ENCODE results near the gene BIRC5.

BIRC5 gene

DNA sequence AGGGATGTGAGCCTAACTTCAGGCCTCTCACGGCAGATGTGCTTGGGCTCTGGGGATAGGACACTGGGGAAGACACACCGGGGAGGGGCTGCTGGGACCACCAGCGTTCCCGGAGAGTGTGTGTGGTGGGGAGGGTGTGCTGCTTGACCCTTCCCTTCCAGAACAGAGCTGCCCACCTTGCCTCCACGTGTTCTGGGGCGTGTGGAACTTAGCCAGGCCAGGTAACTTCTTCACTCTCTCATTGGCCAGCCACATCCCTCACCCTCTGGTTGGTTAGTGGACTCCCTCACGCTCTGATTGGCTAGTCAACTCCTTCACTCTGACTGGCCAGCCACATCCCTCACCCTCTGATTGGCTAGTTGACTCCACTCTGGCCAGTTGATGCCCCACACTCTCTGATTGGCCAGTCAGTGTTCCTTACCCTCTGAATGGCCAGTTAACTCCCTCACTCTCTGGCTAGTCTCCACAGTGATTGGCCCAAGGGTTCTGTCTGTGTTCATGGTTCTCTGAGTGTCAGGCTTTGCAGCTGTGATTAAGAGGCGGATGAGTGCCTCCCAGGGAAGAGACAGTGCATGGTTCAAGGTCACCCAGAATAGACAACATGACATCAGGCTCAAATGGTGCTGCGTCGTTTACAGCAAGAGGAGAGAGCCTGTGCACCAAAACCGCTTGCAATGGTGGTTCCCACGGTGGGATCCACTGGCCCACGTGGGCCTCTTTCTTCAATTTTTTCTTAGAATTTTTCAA lies 27.4 kb downstream of the BIRC5 start:
- no peak overlapping the region for H3K4me3 ChIP-seq (ENCODE audit: low read depth, low read length)
- TF ChIP-seq, protein P1, sequence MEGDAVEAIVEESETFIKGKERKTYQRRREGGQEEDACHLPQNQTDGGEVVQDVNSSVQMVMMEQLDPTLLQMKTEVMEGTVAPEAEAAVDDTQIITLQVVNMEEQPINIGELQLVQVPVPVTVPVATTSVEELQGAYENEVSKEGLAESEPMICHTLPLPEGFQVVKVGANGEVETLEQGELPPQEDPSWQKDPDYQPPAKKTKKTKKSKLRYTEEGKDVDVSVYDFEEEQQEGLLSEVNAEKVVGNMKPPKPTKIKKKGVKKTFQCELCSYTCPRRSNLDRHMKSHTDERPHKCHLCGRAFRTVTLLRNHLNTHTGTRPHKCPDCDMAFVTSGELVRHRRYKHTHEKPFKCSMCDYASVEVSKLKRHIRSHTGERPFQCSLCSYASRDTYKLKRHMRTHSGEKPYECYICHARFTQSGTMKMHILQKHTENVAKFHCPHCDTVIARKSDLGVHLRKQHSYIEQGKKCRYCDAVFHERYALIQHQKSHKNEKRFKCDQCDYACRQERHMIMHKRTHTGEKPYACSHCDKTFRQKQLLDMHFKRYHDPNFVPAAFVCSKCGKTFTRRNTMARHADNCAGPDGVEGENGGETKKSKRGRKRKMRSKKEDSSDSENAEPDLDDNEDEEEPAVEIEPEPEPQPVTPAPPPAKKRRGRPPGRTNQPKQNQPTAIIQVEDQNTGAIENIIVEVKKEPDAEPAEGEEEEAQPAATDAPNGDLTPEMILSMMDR (IDR thresholded peaks at IDR 0.05; ENCODE audit: borderline replicate concordance, insufficient read depth, low read depth, low read length) = no peak

DNA sequence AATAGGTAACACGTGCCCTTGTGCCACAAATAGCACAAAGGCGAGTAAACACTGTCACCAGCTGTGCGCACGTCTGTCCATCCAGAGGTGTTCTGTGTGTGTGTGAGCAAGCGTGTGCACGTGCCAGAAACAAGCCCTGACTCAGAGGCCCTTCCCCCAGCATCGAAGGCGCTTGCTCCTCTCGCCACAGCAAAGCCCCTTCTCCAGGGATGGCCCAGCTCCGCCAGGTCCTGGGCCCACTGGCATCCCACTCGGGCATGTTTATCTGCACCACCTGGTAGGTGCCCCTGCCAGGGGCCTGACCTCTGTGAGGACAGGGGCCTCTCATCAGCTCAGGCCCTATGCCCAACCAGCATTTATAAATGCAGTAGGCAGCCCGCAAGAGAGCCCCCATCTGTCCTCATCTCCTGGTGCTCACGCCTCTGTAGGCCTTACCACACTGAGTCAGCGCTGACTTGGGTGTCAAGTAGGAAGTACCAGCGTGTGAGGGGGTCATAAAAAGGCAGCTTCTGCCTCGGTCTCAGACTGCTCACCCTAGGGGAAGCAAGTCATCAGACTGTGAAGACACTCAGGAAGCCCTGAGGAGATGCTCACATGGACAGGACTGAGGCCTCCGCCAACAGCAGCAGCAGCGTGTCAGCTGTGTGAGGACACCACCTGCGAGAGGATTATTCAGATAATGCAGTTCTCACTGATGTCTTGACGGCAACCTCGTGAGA lies 28.1 kb downstream of the BIRC5 start:
- no peak overlapping the region for H3K4me3 ChIP-seq (ENCODE audit: low read depth, low read length)
- TF ChIP-seq, protein P1 (IDR thresholded peaks at IDR 0.05; ENCODE audit: borderline replicate concordance, insufficient read depth, low read depth, low read length) = no peak

DNA sequence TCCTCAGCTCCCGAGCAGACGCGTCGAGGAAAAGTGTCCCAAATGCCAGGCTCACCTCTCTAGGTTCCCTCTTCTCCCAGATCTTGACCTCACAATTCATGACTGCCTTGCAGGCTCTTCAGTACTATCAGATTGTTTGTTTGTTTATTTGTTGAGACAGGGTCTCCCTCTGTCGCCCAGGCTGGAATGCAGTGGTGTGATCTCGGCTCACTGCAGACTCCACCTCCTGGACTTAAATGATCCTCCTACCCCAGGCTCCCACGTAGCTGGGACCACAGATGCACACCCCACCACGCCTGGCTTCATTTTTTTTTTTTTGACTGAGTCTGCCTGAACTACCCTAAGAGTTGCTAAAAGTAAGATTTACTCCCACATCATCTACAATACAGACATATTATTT lies 33.3 kb downstream of the BIRC5 start:
- H3K4me3 ChIP-seq (ENCODE audit: low read depth, low read length) = no peak overlapping the region
- TF ChIP-seq, protein P1 (IDR thresholded peaks at IDR 0.05; ENCODE audit: borderline replicate concordance, insufficient read depth, low read depth, low read length) = no peak

DNA sequence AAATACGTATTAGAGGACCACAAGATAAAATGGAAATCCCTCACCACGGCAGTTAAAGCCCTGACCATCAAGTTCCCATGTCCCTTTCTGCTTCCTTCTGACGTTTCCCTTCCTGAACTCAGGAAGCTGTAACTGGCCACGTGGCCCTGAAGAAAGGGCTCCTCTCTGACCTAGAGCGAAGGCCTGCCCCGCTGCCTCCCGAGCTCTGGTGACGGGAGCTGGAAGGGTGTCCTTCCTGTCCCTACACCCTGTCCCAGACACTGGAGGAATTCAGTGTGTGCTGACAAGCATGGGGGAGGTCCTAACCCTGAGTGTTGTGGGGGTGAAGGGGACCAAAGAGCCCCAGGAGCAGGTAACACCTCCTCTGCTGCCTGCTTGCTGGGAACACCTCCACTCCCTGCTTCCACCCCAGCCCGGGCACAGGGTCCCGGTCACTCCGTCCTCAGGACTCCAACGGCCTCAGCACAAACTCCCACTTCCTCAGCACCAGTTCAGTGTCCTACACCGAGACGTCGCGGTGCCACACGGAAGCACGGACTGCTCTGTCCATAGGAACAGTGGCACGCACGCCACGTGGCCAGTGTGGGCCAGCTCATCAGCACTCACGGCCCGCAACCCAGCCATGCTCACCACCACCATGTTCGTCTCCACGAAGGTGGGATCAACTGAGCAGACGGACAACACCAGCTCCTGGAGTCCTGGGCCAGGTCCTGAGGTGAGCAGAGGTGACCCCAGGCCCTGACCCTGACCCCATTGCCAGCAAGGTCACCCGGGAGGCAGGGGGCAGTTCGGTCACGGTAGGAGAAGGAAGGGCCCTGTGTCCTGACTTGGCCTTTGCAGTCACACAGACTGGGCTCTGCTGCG lies 34.2 kb downstream of the BIRC5 start:
- H3K4me3 ChIP-seq (ENCODE audit: low read depth, low read length) = no peak overlapping the region
- TF ChIP-seq, protein P1 (IDR thresholded peaks at IDR 0.05; ENCODE audit: borderline replicate concordance, insufficient read depth, low read depth, low read length) = no peak

DNA sequence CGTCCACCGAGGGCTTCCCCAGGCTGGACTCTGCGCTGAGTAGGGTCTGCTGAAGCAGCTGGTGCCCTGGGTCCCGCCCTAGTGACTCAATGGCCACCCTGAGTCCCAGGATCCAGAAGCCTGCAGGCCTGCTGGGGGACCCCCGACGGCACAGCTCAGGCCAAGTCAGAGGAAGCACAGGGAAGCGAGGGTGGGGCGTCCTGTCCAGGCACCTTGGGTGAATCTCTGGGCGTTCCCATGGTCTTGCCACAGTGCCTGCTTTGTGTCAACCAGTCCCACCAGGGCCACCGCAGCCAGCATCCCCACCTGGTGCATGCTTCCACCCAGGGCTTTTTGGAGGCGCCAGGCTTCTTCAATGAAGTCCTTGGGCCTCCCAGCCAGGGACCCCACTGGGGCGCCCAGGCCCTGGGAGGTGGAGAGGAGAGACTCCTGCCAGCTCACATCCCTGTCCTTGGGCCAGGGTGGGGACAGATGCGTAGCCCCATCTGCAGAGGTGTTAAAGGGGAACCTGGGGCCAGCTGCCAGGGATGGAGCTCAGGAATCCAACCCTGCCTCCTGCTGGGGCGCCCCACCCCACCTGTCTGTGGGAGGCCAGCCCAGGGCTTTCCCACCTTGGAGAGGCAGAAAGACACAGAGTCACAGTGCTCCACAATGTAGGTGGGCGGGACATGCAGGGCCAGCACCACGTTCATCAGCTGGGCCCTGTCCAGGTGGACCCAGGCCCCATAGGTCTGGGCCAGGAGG lies 35.2 kb downstream of the BIRC5 start:
- no peak overlapping the region for H3K4me3 ChIP-seq (ENCODE audit: low read depth, low read length)
- TF ChIP-seq, protein P1 (IDR thresholded peaks at IDR 0.05; ENCODE audit: borderline replicate concordance, insufficient read depth, low read depth, low read length) = no peak
